MCF 10A (cell line): Measurements from ENCODE around the gene FAM3A. TPM values are rescaled to one million over a fixed set of nuclear protein-coding genes. Genes with fewer than 3 reads are reported as not detected.

Source experiments
- BruUV-seq: library from RNA; stranded (reverse); fragments of 400-500 nt; replicated peaks from 2 replicates; lab custom pipeline; 2021; lab: Mats Ljungman, UMichigan
- CTCF ChIA-PET: fragments of 300-600 bp; sonication (Branson Sonifier 250); formaldehyde crosslinking; extraction: SDS; loops from one replicate; lab custom pipeline; 2021; ENCODE audit warnings: antibody characterized with exemption, inconsistent platforms; lab: Yijun Ruan, JAX
- POLR2A ChIA-PET: fragments of 300-600, 350-650 bp; sonication (Branson Sonifier 250); formaldehyde crosslinking; extraction: SDS; loops from one replicate; lab custom pipeline; 2020; ENCODE audit warnings: antibody characterized with exemption, inconsistent platforms; lab: Yijun Ruan, JAX
- DNase-seq: peaks from one replicate; pipeline ENCODE4 v3.0.0-alpha.2; 2018; ENCODE audit not compliant: unreplicated experiment
- H3K27ac Mint-ChIP-seq: one replicate; pipeline ENCODE4 v1.8.0; 2022; ENCODE audit warnings: mild to moderate bottlenecking, low read depth, mixed read lengths; ENCODE audit not compliant: unreplicated experiment
- H3K27me3 Mint-ChIP-seq: one replicate; pipeline ENCODE4 v1.8.0; 2022; ENCODE audit warnings: mixed read lengths; ENCODE audit not compliant: insufficient read depth, unreplicated experiment
- H3K36me3 Mint-ChIP-seq: one replicate; pipeline ENCODE4 v1.8.0; 2022; ENCODE audit warnings: mild to moderate bottlenecking, moderate library complexity, mixed read lengths; ENCODE audit not compliant: insufficient read depth, unreplicated experiment
- H3K4me1 Mint-ChIP-seq: one replicate; pipeline ENCODE4 v1.8.0; 2022; ENCODE audit warnings: mixed read lengths; ENCODE audit not compliant: insufficient read depth, unreplicated experiment
- H3K4me3 Mint-ChIP-seq: one replicate; pipeline ENCODE4 v1.8.0; 2022; ENCODE audit warnings: mild to moderate bottlenecking, moderate library complexity, mixed read lengths; ENCODE audit not compliant: unreplicated experiment
- H3K9me3 Mint-ChIP-seq: one replicate; pipeline ENCODE4 v1.8.0; 2022; ENCODE audit warnings: mixed read lengths; ENCODE audit not compliant: unreplicated experiment
- CTCF ChIP-seq: fragments of 200-600 bp; IDR thresholded peaks from one replicate; pipeline ENCODE4 v1.8.0; 2022; ENCODE audit warnings: antibody characterized with exemption, mild to moderate bottlenecking; ENCODE audit not compliant: unreplicated experiment
- intact Hi-C: fragments of 100-400 bp; cut with micrococcal nuclease; formaldehyde crosslinking; loops from 2 replicates; pipeline ENCODE4 v1.14.1; 2022
- total RNA-seq: library from RNA; stranded (reverse); gene quantifications from 2 replicates; pipeline ENCODE4 v1.2.3, GENCODE V29; 2022

FAM3A gene
- total RNA-seq, 1 experiment from 2014 or later = 40.9 TPM

- Mint-ChIP-seq H3K27me3 (peaks cover 7% of the 10 kb centered on the region), H3K27ac (no peak overlapping the region), H3K4me3 (peak overlapping the region; percentile 5), H3K4me1 (peaks cover 10% of the 10 kb centered on the region), H3K36me3 (peaks cover 11% of the 10 kb centered on the region), H3K9me3 (no peaks in the 10 kb centered on the region)
- ChIA-PET POLR2A (no interaction called here), CTCF (interaction anchor here (0.7 to 1.3 kb wide), 2 partner anchors 67 to 81 kb away, joined by 3 read pairs; no protein-coding TSS in a partner anchor)
- no peak for DNase-seq
- TSS peak; percentile 20 for BruUV-seq
- no peak for TF ChIP-seq CTCF
- intact Hi-C loops = no loop called here
These were observed 55.7 kb downstream of the FAM3A start for GRCh38 chrX:154460326-154460725.

- peaks cover 10% of the 10 kb centered on the region for H3K4me1 Mint-ChIP-seq
- no peaks in the 10 kb centered on the region for H3K9me3 Mint-ChIP-seq
- peak overlapping the region; percentile 70 for H3K4me3 Mint-ChIP-seq
- ChIA-PET CTCF (interaction anchor here (1.3 kb wide), 1 partner anchor 67 kb away, joined by 3 read pairs; no protein-coding TSS in a partner anchor), POLR2A (interaction anchor here (1.2 to 1.6 kb wide), 2 partner anchors 30 to 31 kb away, joined by 5 to 12 read pairs; partner anchors contain the start of genes ATP6AP1 and SLC10A3)
- intact Hi-C loops = no loop called here
- H3K27me3 Mint-ChIP-seq = peaks cover 11% of the 10 kb centered on the region
- no TSS peak for BruUV-seq
- peaks cover 11% of the 10 kb centered on the region for H3K36me3 Mint-ChIP-seq
- DNase-seq = no peak
- no peak overlapping the region for H3K27ac Mint-ChIP-seq
- no peak for TF ChIP-seq CTCF
These were observed 56.2 kb downstream of the FAM3A start for GRCh38 chrX:154459832-154460231.

- peaks cover 11% of the 10 kb centered on the region for H3K36me3 Mint-ChIP-seq
- H3K27me3 Mint-ChIP-seq = peaks cover 18% of the 10 kb centered on the region
- peaks cover 10% of the 10 kb centered on the region for H3K4me1 Mint-ChIP-seq
- H3K4me3 Mint-ChIP-seq = peak overlapping the region; percentile 70
- BruUV-seq = no TSS peak
- no peak overlapping the region for H3K27ac Mint-ChIP-seq
- intact Hi-C loops = no loop called here
- POLR2A ChIA-PET = interaction anchor here (1.2 to 1.6 kb wide), 3 partner anchors 30 to 57 kb away, joined by 5 to 12 read pairs (median 7); partner anchors contain the start of genes ATP6AP1, FAM3A and SLC10A3
- CTCF ChIA-PET = interaction anchor here (1.3 kb wide), 1 partner anchor 68 kb away, joined by 3 read pairs; no protein-coding TSS in a partner anchor
- DNase-seq = peak; percentile 29
- H3K9me3 Mint-ChIP-seq = no peaks in the 10 kb centered on the region
- TF ChIP-seq CTCF = no peak
These were observed 56.9 kb downstream of the FAM3A start for GRCh38 chrX:154458954-154459778.
